Measurements from ENCODE around the gene VSIG10. TPM values are rescaled to one million over a fixed set of nuclear protein-coding genes. Genes with fewer than 3 reads are reported as not detected.
"Not testable (repeated sequence)": the region's sequence is repeated elsewhere in the genome, so short reads cannot be mapped to it uniquely, and the experiment has no call there.

Gene VSIG10
- polyA plus RNA-seq (ENCODE audit: insufficient read length in 3 of 3): 10 to 100 TPM; 20.5 to 24.8 (median 24.6) TPM

- peak; percentile 25 to 39 (median 37) for DNase-seq (ENCODE audit: low read depth in 3 of 3, low spot score in 2 of 3)
Observed at GRCh38 chr12:118103601-118104382, at the start of gene VSIG10. VSIG10 (minus strand) TSS chr12:118104011; CDS start chr12:118103671, 340 bp downstream.

- DNase-seq (ENCODE audit: low read depth in 3 of 3, low spot score in 2 of 3): no peak
Observed at GRCh38 chr12:118151755-118152154, 47.9 kb upstream of the VSIG10 start.

- no peak for DNase-seq (ENCODE audit: low read depth in 3 of 3, low spot score in 2 of 3)
Observed at GRCh38 chr12:118150625-118151024, 46.8 kb upstream of the VSIG10 start.

GRCh38 chr12:118148287-118148686, 44.5 kb upstream of the VSIG10 start:
- no peak for DNase-seq (ENCODE audit: low read depth in 3 of 3, low spot score in 2 of 3)

GRCh38 chr12:118145798-118146156, 42.0 kb upstream of the VSIG10 start:
- no peak for DNase-seq (ENCODE audit: low read depth in 3 of 3, low spot score in 2 of 3)

- no peak for DNase-seq (ENCODE audit: low read depth in 3 of 3, low spot score in 2 of 3)
Observed at GRCh38 chr12:118145113-118145797, 41.4 kb upstream of the VSIG10 start.

GRCh38 chr12:118144499-118144898, 40.7 kb upstream of the VSIG10 start:
- no peak for DNase-seq (ENCODE audit: low read depth in 3 of 3, low spot score in 2 of 3)

- no peak for DNase-seq (ENCODE audit: low read depth in 3 of 3, low spot score in 2 of 3)
Observed at GRCh38 chr12:118140825-118141224, 37.0 kb upstream of the VSIG10 start.

GRCh38 chr12:118137148-118137678, 33.4 kb upstream of the VSIG10 start:
- no peak for DNase-seq (ENCODE audit: low read depth in 3 of 3, low spot score in 2 of 3)

GRCh38 chr12:118136559-118137003, 32.8 kb upstream of the VSIG10 start:
- DNase-seq (ENCODE audit: low read depth in 3 of 3, low spot score in 2 of 3): no peak

- DNase-seq (ENCODE audit: low read depth in 3 of 3, low spot score in 2 of 3): peak in 2 of 3 donors; percentile 61 to 80
Observed at GRCh38 chr12:118135788-118136558, 32.2 kb upstream of the VSIG10 start, which contains the start of gene PEBP1. PEBP1 (plus strand) TSS chr12:118136124; CDS start chr12:118136210, 86 bp downstream.

- DNase-seq (ENCODE audit: low read depth in 3 of 3, low spot score in 2 of 3): not testable (repeated sequence)
Observed at GRCh38 chr12:118129436-118129835, 25.6 kb upstream of the VSIG10 start.

- no peak for DNase-seq (ENCODE audit: low read depth in 3 of 3, low spot score in 2 of 3)
Observed at GRCh38 chr12:118127867-118128266, 24.1 kb upstream of the VSIG10 start.

- DNase-seq (ENCODE audit: low read depth in 3 of 3, low spot score in 2 of 3): no peak
Observed at GRCh38 chr12:118126119-118126757, 22.4 kb upstream of the VSIG10 start.

GRCh38 chr12:118125743-118126118, 21.9 kb upstream of the VSIG10 start:
- no peak for DNase-seq (ENCODE audit: low read depth in 3 of 3, low spot score in 2 of 3)

- DNase-seq (ENCODE audit: low read depth in 3 of 3, low spot score in 2 of 3): no peak
Observed at GRCh38 chr12:118124333-118124874, 20.6 kb upstream of the VSIG10 start.

GRCh38 chr12:118122264-118122663, 18.5 kb upstream of the VSIG10 start:
- no peak for DNase-seq (ENCODE audit: low read depth in 3 of 3, low spot score in 2 of 3)

- DNase-seq (ENCODE audit: low read depth in 3 of 3, low spot score in 2 of 3): no peak
Observed at GRCh38 chr12:118120579-118121363, 17.0 kb upstream of the VSIG10 start.

- no peak for DNase-seq (ENCODE audit: low read depth in 3 of 3, low spot score in 2 of 3)
Observed at GRCh38 chr12:118119449-118119879, 15.7 kb upstream of the VSIG10 start.
